Measurements from ENCODE around the gene C6orf120. TPM values are rescaled to one million over a fixed set of nuclear protein-coding genes. Genes with fewer than 3 reads are reported as not detected.

The C6orf120 gene
- total and polyA plus RNA-seq, 2 of the 13 experiments (the other 11 are each of a cell fraction or from before 2014, with no cell fraction given): 21.7 to 29.9 TPM

- TF ChIP-seq AKNA (CRISPR knock-in tag; IDR thresholded peaks at IDR 0.05; ENCODE audit: borderline replicate concordance): 0 out of 2 replicates have a peak, but pooled peaks have one; percentile 43
- no peak for TF ChIP-seq MBD4 (IDR thresholded peaks at IDR 0.05; ENCODE audit: borderline replicate concordance, low read length)
- TF ChIP-seq MED8 (CRISPR knock-in tag; IDR thresholded peaks at IDR 0.05; ENCODE audit: insufficient replicate concordance): peak; percentile 98
- no peak for TF ChIP-seq ZNF652 (CRISPR knock-in tag; IDR thresholded peaks at IDR 0.05; ENCODE audit: borderline replicate concordance, low read depth)
- TF ChIP-seq ZNF275 (CRISPR knock-in tag; IDR thresholded peaks at IDR 0.05; ENCODE audit: borderline replicate concordance): peak; percentile 79; the same call in 1 of the 2 replicates
- TF ChIP-seq ZBTB39 (CRISPR knock-in tag; IDR thresholded peaks at IDR 0.05): peak; percentile 83; the same call in 1 of the 2 replicates
- 0 out of 2 replicates have a peak, but pooled peaks have one; percentile 84 for TF ChIP-seq NFE2L1 (CRISPR knock-in tag; IDR thresholded peaks at IDR 0.05; ENCODE audit: borderline replicate concordance)
- TF ChIP-seq ZNF547 (CRISPR knock-in tag; IDR thresholded peaks at IDR 0.05): no peak; the same call in 1 of the 2 replicates
- TF ChIP-seq ZNF235 (CRISPR knock-in tag; IDR thresholded peaks at IDR 0.05; ENCODE audit: borderline replicate concordance): peak; percentile 93; the same call in 1 of the 2 replicates
- no peak for TF ChIP-seq FOXA1 (IDR thresholded peaks at IDR 0.05)
- TF ChIP-seq FOXA1 (CRISPR knock-in tag; IDR thresholded peaks at IDR 0.05): 0 out of 2 replicates have a peak, but pooled peaks have one; percentile 26
- peak; percentile 90; the same call in 1 of the 2 replicates for TF ChIP-seq ZNF468 (CRISPR knock-in tag; IDR thresholded peaks at IDR 0.05)
- TF ChIP-seq ZNF362 (CRISPR knock-in tag; IDR thresholded peaks at IDR 0.05; ENCODE audit: borderline replicate concordance): no peak
- no peak for TF ChIP-seq RAD51 (IDR thresholded peaks at IDR 0.05; ENCODE audit: borderline replicate concordance)
- peak; percentile 85; the same call in 1 of the 2 replicates for TF ChIP-seq ZNF672 (CRISPR knock-in tag; IDR thresholded peaks at IDR 0.05)
- TF ChIP-seq ETV6 (CRISPR knock-in tag; conservative IDR thresholded peaks at IDR 0.05): peak; percentile 97
These were observed 22.7 kb downstream of the C6orf120 start, which contains the start of gene PHF10 (continued) for GRCh38 chr6:169724494-169725124.
